ENCODE data around the gene LCN12. TPM values are rescaled to one million over a fixed set of nuclear protein-coding genes. Genes with fewer than 3 reads are reported as not detected.

Gene LCN12
- total RNA-seq, 1 experiment from 2014 or later = 2.1 TPM

DNA sequence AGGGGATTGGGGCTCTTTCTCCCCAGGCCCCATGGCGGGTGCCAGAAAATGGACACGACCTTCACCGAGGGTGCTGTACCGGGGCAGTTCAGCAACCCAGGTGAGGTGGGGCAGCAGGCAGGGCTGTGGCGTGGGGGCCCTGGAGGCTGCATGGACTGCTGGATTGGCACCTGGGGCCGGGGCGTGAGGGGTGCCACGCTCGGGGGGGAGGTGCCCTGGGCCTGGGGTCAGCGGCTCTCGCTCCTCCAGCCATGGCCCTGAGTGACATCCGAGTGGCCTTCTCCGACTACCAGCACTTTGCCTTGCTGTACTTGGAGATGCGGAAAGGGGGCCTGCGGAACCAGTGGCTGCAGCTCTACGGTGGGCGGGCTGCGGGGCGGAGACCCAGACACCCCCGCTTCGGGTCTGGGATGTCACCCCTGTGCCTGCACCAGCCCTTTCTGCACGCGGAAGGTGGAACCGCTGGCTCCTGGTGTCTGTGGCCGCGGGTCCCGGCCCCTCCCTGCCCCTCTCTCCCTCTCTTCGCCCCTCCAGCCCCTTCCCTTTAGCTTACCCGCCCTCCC lies 32.5 kb downstream of the LCN12 start:
- Histone ChIP-seq H3K4me2 (ENCODE audit: insufficient read depth, insufficient read length, low read length) (peak overlapping the region; percentile 9), H3K14ac (ENCODE audit: insufficient read depth, low read length) (no peak overlapping the region), H3K4me1 (ENCODE audit: insufficient read depth, low read length) (no peaks in the 10 kb centered on the region), H4K20me1 (ENCODE audit: control insufficient read depth, insufficient read depth, insufficient read length) (no peaks in the 10 kb centered on the region), H3K79me1 (ENCODE audit: insufficient read depth, low read depth, low read length, poor library complexity, severe bottlenecking) (no peaks in the 10 kb centered on the region), H2BK5ac (ENCODE audit: insufficient read length, low read length) (no peak overlapping the region), H3K9me3 (ENCODE audit: control insufficient read depth, low read depth, low read length) (no peaks in the 10 kb centered on the region), H3K27ac (ENCODE audit: insufficient read length, low read depth, low read length) (no peak overlapping the region), H4K8ac (replicated peaks; ENCODE audit: insufficient read length, low read depth, low read length) (no peak overlapping the region), H2BK15ac (ENCODE audit: low read depth, low read length) (no peak overlapping the region), H3K23me2 (ENCODE audit: insufficient read length, low read depth, low read length, poor library complexity, severe bottlenecking) (no peaks in the 10 kb centered on the region), H3K18ac (ENCODE audit: insufficient read length, low read depth, low read length) (no peak overlapping the region), H2BK120ac (ENCODE audit: low read depth, low read length, poor library complexity, severe bottlenecking) (no peak overlapping the region), H3T11ph (ENCODE audit: low read length) (no peak overlapping the region), H3K9ac (ENCODE audit: extremely low read depth, insufficient read length, low read length) (no peak overlapping the region), H2AFZ (ENCODE audit: low read length) (no peak overlapping the region), H3K56ac (ENCODE audit: insufficient read length, low read depth, low read length) (no peak overlapping the region), H2BK20ac (ENCODE audit: low read depth, low read length, poor library complexity, severe bottlenecking) (no peak overlapping the region), H3K27me3 (ENCODE audit: insufficient read depth, low read length) (no peaks in the 10 kb centered on the region), H3K23ac (ENCODE audit: insufficient read length, low read depth, low read length) (no peak overlapping the region), H4K5ac (ENCODE audit: insufficient read length, low read depth, low read length) (no peak overlapping the region), H3K4ac (ENCODE audit: low read depth, low read length) (no peak overlapping the region), H3K79me2 (ENCODE audit: insufficient read depth, low read length) (no peaks in the 10 kb centered on the region), H4K91ac (ENCODE audit: insufficient read length, low read depth, low read length) (no peak overlapping the region), H2BK12ac (ENCODE audit: insufficient read length, low read depth, low read length) (no peak overlapping the region), H2AK5ac (ENCODE audit: insufficient read length, low read length) (no peak overlapping the region)
- TF ChIP-seq, protein P1, sequence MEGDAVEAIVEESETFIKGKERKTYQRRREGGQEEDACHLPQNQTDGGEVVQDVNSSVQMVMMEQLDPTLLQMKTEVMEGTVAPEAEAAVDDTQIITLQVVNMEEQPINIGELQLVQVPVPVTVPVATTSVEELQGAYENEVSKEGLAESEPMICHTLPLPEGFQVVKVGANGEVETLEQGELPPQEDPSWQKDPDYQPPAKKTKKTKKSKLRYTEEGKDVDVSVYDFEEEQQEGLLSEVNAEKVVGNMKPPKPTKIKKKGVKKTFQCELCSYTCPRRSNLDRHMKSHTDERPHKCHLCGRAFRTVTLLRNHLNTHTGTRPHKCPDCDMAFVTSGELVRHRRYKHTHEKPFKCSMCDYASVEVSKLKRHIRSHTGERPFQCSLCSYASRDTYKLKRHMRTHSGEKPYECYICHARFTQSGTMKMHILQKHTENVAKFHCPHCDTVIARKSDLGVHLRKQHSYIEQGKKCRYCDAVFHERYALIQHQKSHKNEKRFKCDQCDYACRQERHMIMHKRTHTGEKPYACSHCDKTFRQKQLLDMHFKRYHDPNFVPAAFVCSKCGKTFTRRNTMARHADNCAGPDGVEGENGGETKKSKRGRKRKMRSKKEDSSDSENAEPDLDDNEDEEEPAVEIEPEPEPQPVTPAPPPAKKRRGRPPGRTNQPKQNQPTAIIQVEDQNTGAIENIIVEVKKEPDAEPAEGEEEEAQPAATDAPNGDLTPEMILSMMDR (conservative IDR thresholded peaks at IDR 0.05) = no peak
- H3K9me3 Mint-ChIP-seq = no peaks in the 10 kb centered on the region
- H3K27me3 Mint-ChIP-seq (ENCODE audit: low read depth) = peaks cover 6% of the 10 kb centered on the region
- peaks cover 0 to 8% of the 10 kb centered on the region in 2 experiments; a peak in 2 of 4 replicates for H3K4me1 Mint-ChIP-seq
- H3K36me3 Mint-ChIP-seq (ENCODE audit: insufficient read depth in 1 of 3, low read depth in 3 of 3) = peaks cover 0 to 3% (median 0%) of the 10 kb centered on the region in 3 experiments; a peak in 1 of 7 replicates
- no CpG with 5 or more reads among the region's 29 CpGs for WGBS (ENCODE audit: extremely low coverage, insufficient read length, low lambda C conversion rate)
- H3K27ac Mint-ChIP-seq = no peak overlapping the region
- H3K4me3 Mint-ChIP-seq = no peak overlapping the region
- no peak for DNase-seq
